Superior temporal gyrus (tissue), 1 donor: ENCODE measurements around the gene GHRL.
"Not testable (repeated sequence)": the region's sequence is repeated elsewhere in the genome, so short reads cannot be mapped to it uniquely, and the experiment has no call there.

ENCODE experiments used
- DNase-seq: peaks from one replicate; pipeline ENCODE4 v3.0.0-alpha.2; 2016; ENCODE audit errors: extremely low spot score

The GHRL gene

GRCh38 chr3:10298064-10298463 lies 5.3 kb upstream of the GHRL start:
- DNase-seq: not testable (repeated sequence)

- DNase-seq: no peak
These were observed 1.4 kb upstream of the GHRL start for GRCh38 chr3:10294030-10294586.

- DNase-seq: no peak
These were observed 1.1 kb downstream of the GHRL start for GRCh38 chr3:10291641-10292040.

- DNase-seq: no peak
These were observed 2.1 kb downstream of the GHRL start for GRCh38 chr3:10290481-10291176.

GRCh38 chr3:10289787-10290355 lies 2.9 kb downstream of the GHRL start:
- no peak for DNase-seq

- DNase-seq: no peak
These were observed 3.7 kb downstream of the GHRL start for GRCh38 chr3:10289077-10289476.

GRCh38 chr3:10288575-10288960 lies 4.2 kb downstream of the GHRL start:
- DNase-seq: no peak

GRCh38 chr3:10287936-10288574 lies 4.7 kb downstream of the GHRL start:
- DNase-seq: no peak

- peak; percentile 84 for DNase-seq
These were observed 6.0 kb downstream of the GHRL start for GRCh38 chr3:10286596-10287295.

- no peak for DNase-seq
These were observed 6.6 kb downstream of the GHRL start for GRCh38 chr3:10286133-10286524.

GRCh38 chr3:10285272-10286132 lies 7.2 kb downstream of the GHRL start:
- peak; percentile 56 for DNase-seq

- no peak for DNase-seq
These were observed 8.3 kb downstream of the GHRL start for GRCh38 chr3:10284496-10284895.

GRCh38 chr3:10283638-10284037 lies 9.1 kb downstream of the GHRL start:
- DNase-seq: no peak

GRCh38 chr3:10281951-10282350 lies 10.8 kb downstream of the GHRL start:
- DNase-seq: no peak

- DNase-seq: no peak
These were observed 12.2 kb downstream of the GHRL start for GRCh38 chr3:10280571-10280970.

GRCh38 chr3:10280177-10280529 lies 12.6 kb downstream of the GHRL start:
- no peak for DNase-seq

GRCh38 chr3:10279384-10280176 lies 13.2 kb downstream of the GHRL start:
- DNase-seq: peak; percentile 55

- DNase-seq: no peak
These were observed 14.2 kb downstream of the GHRL start for GRCh38 chr3:10278501-10278900.

- no peak for DNase-seq
These were observed 15.6 kb downstream of the GHRL start for GRCh38 chr3:10277115-10277625.

GRCh38 chr3:10274601-10275000 lies 18.1 kb downstream of the GHRL start:
- no peak for DNase-seq
